ENCODE data around the gene GRK4. TPM values are rescaled to one million over a fixed set of nuclear protein-coding genes. Genes with fewer than 3 reads are reported as not detected.

The GRK4 gene
- total RNA-seq, 1 donor from 2014 or later, result 6.7 TPM

DNA sequence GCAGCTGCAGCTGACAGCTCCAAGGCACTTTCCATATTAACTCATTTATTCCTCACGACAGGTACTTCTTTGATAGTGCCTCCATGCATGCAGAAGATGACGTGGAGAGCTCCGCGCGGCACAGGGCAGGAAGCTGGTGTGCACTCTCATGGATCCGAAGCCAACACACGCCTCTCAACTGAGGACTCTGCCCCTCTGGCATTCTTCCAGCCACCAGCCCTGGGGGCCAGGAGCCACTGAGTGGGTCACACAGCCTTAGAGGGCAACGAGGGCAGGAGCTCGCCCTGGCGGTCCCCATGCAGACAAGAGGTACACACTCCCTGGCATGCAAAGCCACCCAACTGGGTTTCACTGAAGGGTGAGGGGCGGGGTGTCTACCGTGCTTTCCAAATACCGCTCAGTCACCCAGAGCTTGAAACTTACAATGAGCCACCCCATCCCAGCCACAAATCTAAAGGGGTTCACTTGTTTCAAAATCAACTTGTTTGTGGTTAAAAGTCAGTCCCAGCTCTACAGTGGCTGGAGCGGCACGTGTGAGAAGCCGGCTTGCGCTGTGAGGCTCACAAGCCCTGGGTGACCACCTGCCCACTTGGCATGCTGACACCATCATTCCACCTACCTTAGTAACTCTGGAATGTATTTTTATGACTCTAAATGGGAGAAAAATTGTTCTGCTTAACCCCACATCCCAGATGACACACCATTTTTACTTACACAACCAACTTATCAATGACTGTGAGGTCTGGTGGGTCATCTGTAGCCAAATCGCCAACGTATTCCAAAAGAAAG is 16.4 kb upstream of the GRK4 start:
- no peak overlapping the region for H3K27ac ChIP-seq (ENCODE audit: low read depth, low read length)
- peaks cover 8% of the 10 kb centered on the region for H3K4me1 ChIP-seq (ENCODE audit: insufficient read depth, low read length)
- H3K4me1 Mint-ChIP-seq (ENCODE audit: low read depth, unreplicated experiment), result peaks cover 4% of the 10 kb centered on the region
- H3K79me2 ChIP-seq (ENCODE audit: insufficient read depth, low read length), result peaks cover 25% of the 10 kb centered on the region
- DNase-seq (ENCODE audit: low read depth) (peak; percentile 51), FAIRE-seq (no peak)
- no peak overlapping the region for H2AFZ ChIP-seq (ENCODE audit: low read depth, low read length)
- H3K4me2 ChIP-seq (ENCODE audit: low read length), result no peak overlapping the region
- no peaks in the 10 kb centered on the region for H3K9me3 ChIP-seq (ENCODE audit: insufficient read depth, low read depth, low read length)
- H4K20me1 ChIP-seq (ENCODE audit: insufficient read depth, low read length), result peaks cover 69% of the 10 kb centered on the region
- H3K4me3 ChIP-seq (ENCODE audit: insufficient read depth, low read depth, low read length), result no peak overlapping the region
- H3K36me3 ChIP-seq (ENCODE audit: insufficient read depth, low read length), result peaks cover 58% of the 10 kb centered on the region
- H3K27ac Mint-ChIP-seq (ENCODE audit: unreplicated experiment), result peak overlapping the region; percentile 43
- peaks cover 35% of the 10 kb centered on the region for H3K36me3 Mint-ChIP-seq (ENCODE audit: low read depth, unreplicated experiment)
- no peaks in the 10 kb centered on the region for H3K27me3 ChIP-seq (ENCODE audit: insufficient read depth, low read length)
- TF ChIP-seq, protein P1, sequence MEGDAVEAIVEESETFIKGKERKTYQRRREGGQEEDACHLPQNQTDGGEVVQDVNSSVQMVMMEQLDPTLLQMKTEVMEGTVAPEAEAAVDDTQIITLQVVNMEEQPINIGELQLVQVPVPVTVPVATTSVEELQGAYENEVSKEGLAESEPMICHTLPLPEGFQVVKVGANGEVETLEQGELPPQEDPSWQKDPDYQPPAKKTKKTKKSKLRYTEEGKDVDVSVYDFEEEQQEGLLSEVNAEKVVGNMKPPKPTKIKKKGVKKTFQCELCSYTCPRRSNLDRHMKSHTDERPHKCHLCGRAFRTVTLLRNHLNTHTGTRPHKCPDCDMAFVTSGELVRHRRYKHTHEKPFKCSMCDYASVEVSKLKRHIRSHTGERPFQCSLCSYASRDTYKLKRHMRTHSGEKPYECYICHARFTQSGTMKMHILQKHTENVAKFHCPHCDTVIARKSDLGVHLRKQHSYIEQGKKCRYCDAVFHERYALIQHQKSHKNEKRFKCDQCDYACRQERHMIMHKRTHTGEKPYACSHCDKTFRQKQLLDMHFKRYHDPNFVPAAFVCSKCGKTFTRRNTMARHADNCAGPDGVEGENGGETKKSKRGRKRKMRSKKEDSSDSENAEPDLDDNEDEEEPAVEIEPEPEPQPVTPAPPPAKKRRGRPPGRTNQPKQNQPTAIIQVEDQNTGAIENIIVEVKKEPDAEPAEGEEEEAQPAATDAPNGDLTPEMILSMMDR (IDR thresholded peaks at IDR 0.05; ENCODE audit: insufficient read depth, low read depth, low read length), result no peak
- no peak for TF ChIP-seq EZH2 (IDR thresholded peaks at IDR 0.05; ENCODE audit: insufficient read depth, low read length)
- no peak overlapping the region for H3K4me3 Mint-ChIP-seq (ENCODE audit: unreplicated experiment)
- no peaks in the 10 kb centered on the region for H3K27me3 Mint-ChIP-seq (ENCODE audit: low read depth, unreplicated experiment)
- H3K9ac ChIP-seq (ENCODE audit: low read length), result no peak overlapping the region
- no peaks in the 10 kb centered on the region for H3K9me3 Mint-ChIP-seq (ENCODE audit: unreplicated experiment)

DNA sequence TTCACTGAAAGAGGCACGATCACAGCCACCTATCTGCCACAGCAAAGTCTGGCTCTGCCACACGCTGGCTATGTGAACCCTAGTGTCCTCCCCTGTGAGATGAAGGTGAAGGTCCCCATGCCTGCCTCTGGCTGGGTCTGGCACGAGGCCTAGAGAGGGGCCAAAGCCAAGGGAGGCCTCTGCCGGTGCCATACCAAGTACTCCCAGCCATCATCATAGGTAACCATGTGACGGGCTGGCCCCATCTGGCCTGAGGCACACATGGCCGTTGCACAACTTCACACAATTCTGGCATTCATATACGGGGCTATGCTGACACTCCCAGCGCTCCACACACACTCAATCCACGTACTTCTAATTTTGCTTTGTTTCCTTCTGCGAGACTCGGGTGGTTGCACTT is 15.4 kb upstream of the GRK4 start:
- no peak overlapping the region for H2AFZ ChIP-seq (ENCODE audit: low read depth, low read length)
- H3K4me3 ChIP-seq (ENCODE audit: insufficient read depth, low read depth, low read length), result no peak overlapping the region
- peaks cover 8% of the 10 kb centered on the region for H3K4me1 ChIP-seq (ENCODE audit: insufficient read depth, low read length)
- no peaks in the 10 kb centered on the region for H3K27me3 ChIP-seq (ENCODE audit: insufficient read depth, low read length)
- no peaks in the 10 kb centered on the region for H3K9me3 Mint-ChIP-seq (ENCODE audit: unreplicated experiment)
- H3K9me3 ChIP-seq (ENCODE audit: insufficient read depth, low read depth, low read length), result no peaks in the 10 kb centered on the region
- no peak overlapping the region for H3K9ac ChIP-seq (ENCODE audit: low read length)
- H3K27ac Mint-ChIP-seq (ENCODE audit: unreplicated experiment), result no peak overlapping the region
- no peak for DNase-seq (ENCODE audit: low read depth)
- H3K36me3 Mint-ChIP-seq (ENCODE audit: low read depth, unreplicated experiment), result peaks cover 40% of the 10 kb centered on the region
- H3K4me2 ChIP-seq (ENCODE audit: low read length), result no peak overlapping the region
- peaks cover 25% of the 10 kb centered on the region for H3K79me2 ChIP-seq (ENCODE audit: insufficient read depth, low read length)
- H4K20me1 ChIP-seq (ENCODE audit: insufficient read depth, low read length), result peaks cover 61% of the 10 kb centered on the region
- H3K4me1 Mint-ChIP-seq (ENCODE audit: low read depth, unreplicated experiment), result peaks cover 4% of the 10 kb centered on the region
- H3K27ac ChIP-seq (ENCODE audit: low read depth, low read length), result no peak overlapping the region
- H3K4me3 Mint-ChIP-seq (ENCODE audit: unreplicated experiment), result no peak overlapping the region
- FAIRE-seq, result no peak
- no peaks in the 10 kb centered on the region for H3K27me3 Mint-ChIP-seq (ENCODE audit: low read depth, unreplicated experiment)
- no peak for TF ChIP-seq EZH2 (IDR thresholded peaks at IDR 0.05; ENCODE audit: insufficient read depth, low read length)
- TF ChIP-seq, protein P1 (IDR thresholded peaks at IDR 0.05; ENCODE audit: insufficient read depth, low read depth, low read length), result no peak
- H3K36me3 ChIP-seq (ENCODE audit: insufficient read depth, low read length), result peaks cover 61% of the 10 kb centered on the region
